ENCODE measurements around the gene TMEM187.

- TF ChIP-seq, protein P1, sequence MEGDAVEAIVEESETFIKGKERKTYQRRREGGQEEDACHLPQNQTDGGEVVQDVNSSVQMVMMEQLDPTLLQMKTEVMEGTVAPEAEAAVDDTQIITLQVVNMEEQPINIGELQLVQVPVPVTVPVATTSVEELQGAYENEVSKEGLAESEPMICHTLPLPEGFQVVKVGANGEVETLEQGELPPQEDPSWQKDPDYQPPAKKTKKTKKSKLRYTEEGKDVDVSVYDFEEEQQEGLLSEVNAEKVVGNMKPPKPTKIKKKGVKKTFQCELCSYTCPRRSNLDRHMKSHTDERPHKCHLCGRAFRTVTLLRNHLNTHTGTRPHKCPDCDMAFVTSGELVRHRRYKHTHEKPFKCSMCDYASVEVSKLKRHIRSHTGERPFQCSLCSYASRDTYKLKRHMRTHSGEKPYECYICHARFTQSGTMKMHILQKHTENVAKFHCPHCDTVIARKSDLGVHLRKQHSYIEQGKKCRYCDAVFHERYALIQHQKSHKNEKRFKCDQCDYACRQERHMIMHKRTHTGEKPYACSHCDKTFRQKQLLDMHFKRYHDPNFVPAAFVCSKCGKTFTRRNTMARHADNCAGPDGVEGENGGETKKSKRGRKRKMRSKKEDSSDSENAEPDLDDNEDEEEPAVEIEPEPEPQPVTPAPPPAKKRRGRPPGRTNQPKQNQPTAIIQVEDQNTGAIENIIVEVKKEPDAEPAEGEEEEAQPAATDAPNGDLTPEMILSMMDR (conservative IDR thresholded peaks at IDR 0.05) = no peak
- no peak for TF ChIP-seq ZFX (IDR thresholded peaks at IDR 0.05)
Observed at GRCh38 chrX:154032160-154032559, 59.6 kb downstream of the TMEM187 start.
